SHP77 treated with DMSO at 0.1 percent for 48 hours (cell line): ENCODE measurements around the gene PSMB10.
"Not testable (repeated sequence)": the region's sequence is repeated elsewhere in the genome, so short reads cannot be mapped to it uniquely, and the experiment has no call there.

ENCODE experiments used
- DNase-seq: peaks from one replicate; lab custom pipeline; 2025; lab: John Stamatoyannopoulos, UW

PSMB10 gene

GRCh38 chr16:67924140-67924906, 12.3 kb downstream of the PSMB10 start:
- DNase-seq, result no peak

GRCh38 chr16:67923414-67924116, 13.1 kb downstream of the PSMB10 start:
- DNase-seq, result no peak

DNA sequence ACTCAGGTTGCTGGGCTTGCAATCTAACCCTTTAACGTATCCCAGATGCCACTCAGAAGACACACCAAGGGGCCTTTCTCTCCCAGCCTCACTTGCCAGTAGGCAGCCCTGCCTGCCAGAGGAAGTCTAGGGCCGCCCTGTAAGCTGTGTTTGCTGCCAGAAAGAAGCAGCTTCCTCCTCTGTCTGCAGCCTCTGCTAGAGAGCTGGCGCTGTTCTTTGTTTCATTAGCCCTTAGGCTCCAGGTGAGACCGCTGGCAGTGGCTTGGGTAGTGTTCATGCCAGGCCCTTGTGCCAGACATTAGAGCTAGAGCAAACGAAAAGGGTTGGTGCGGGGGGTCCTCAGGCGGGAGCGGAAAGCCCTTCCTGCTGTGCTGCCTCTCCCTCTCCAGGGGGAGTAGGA, 13.9 kb downstream of the PSMB10 start:
- DNase-seq, result no peak

GRCh38 chr16:67922221-67922620, 14.4 kb downstream of the PSMB10 start:
- no peak for DNase-seq

- no peak for DNase-seq
These were observed 16.9 kb downstream of the PSMB10 start for GRCh38 chr16:67919622-67920221.

DNA sequence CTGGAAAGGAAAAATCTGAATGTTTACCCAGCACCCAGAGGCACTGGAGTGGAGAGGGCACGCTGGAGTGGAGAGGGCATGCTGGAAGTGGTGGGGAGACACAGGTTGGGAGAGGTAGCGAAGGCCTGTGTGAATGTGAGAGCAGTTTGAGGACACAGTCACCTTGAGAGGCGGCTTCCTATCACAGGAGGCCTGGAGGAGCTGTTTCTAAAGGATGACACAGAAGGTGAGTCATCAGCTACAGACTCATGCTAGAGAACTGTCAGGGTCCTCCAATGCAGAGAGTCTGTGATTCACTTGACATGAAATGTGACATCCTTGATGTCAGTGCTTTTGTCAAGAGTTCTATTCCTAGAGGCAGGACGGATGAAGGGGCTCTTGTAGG, 18.8 kb downstream of the PSMB10 start:
- DNase-seq, result no peak

DNA sequence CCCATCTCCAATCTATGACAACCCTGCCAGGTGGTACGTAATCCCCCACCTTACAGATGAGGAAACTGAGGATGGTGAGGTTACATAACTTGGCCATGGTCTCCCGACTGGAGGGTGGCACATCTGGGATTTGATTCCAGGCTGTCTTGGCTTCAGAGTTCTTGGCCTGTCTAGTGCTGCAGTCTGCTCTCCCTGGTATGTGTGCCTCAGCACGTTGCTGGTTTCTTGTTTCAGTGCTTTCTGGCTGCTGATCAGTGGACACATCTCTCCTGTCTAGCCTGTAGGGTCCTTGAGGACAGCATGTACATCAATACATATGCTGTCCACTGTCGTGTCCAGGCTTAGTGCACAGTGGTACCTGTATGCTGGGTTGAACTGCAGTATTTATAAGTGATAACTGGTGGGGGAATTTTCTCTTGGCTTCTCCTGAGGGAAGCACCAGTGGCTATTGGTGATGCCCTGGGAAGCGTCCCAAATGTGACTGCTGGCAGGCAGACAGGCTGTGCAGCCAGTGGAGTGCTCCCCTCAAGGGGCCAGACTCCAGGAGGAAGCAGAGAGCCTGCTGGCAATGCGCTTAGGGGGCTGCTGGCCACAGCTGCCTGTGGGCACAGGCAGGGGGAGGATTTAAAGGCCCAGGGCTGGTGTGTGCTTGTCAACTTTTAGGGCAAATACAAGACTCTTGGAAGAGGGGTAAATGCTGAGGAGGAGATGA, 19.4 kb downstream of the PSMB10 start:
- no peak for DNase-seq

DNA sequence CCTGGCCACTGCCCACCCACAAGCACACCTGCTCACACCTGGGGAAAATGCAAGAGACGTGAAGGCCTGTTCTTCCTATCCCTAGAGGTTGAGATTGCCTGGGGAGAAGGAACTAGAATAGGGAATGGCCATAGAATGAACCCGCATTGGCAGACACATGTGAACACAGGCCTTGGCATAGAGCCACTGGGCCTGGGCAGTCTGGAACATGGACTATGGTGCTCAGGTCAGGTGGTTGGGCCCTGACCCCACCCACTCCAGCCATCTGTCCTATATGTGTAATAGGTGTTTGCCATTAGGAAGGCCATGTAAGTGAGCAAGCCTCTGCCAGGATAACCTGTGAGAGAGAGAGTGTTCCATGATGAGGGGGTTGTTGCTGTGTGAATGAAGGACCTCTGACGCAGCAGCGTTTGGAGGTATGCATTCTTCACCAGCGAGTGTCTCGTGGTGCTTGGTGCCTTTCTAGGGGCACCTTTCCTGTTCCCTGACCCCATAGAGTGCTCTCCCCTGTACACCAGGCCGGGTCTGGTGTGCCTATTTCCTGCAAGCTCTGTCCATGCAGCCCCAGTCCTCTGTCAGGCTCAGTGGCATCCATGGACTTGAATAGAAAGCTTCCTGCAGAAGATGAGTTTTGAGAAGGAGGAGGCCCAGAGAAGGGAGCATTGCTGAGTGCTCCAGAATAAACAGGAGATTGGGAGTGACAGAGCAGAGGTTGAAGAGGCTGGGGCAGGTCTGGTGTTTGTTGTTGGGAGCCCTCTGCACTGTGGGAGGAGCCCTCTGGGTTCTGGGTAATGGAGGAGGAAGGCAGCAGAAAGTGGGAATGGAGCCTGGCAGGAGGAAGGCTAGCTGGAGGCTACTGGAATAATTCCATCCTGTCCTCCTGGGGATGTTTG, 20.6 kb downstream of the PSMB10 start:
- no peak for DNase-seq

DNA sequence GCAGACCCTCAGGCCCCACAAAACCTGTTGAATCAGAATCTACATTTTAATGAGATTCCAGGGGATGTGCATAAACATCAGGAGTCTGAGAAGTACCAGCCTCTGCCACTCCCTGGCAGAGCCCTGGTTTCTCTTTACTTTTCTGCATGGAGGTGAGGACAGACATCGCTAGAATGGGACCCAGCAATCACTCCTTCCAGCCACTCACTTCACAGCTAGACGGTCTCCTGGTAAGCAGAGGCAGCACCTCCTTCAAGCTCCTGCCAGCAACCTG, 21.2 kb downstream of the PSMB10 start:
- not testable (repeated sequence) for DNase-seq

- DNase-seq, result no peak
These were observed 21.7 kb downstream of the PSMB10 start for GRCh38 chr16:67914758-67915495.

- no peak for DNase-seq
These were observed 26.5 kb downstream of the PSMB10 start for GRCh38 chr16:67910158-67910557.

- no peak for DNase-seq
These were observed 27.5 kb downstream of the PSMB10 start for GRCh38 chr16:67909056-67909742.

GRCh38 chr16:67907397-67908180, 29.1 kb downstream of the PSMB10 start:
- DNase-seq, result no peak

- DNase-seq, result no peak
These were observed 33.8 kb downstream of the PSMB10 start for GRCh38 chr16:67902831-67903230.

DNA sequence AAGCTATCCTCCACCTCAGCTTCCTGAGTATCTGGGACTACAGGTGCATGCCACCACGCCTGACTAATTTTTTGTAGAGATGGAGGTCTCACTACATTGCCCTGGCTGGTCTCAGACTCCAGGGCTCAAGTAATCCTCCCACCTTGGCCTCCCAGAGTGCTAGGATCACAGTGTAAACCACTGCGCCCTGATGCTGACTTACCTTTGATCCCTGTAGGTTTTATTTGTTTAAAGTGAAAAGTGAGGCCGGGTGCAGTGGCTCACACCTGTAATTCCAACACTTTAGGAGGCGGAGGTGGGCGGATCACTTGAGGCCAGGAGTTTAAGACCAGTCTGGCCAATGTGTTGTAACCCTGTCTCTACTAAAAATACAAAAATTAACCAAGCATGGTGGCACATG, 34.9 kb downstream of the PSMB10 start:
- DNase-seq, result no peak

GRCh38 chr16:67897231-67897630, 39.4 kb downstream of the PSMB10 start:
- no peak for DNase-seq

DNA sequence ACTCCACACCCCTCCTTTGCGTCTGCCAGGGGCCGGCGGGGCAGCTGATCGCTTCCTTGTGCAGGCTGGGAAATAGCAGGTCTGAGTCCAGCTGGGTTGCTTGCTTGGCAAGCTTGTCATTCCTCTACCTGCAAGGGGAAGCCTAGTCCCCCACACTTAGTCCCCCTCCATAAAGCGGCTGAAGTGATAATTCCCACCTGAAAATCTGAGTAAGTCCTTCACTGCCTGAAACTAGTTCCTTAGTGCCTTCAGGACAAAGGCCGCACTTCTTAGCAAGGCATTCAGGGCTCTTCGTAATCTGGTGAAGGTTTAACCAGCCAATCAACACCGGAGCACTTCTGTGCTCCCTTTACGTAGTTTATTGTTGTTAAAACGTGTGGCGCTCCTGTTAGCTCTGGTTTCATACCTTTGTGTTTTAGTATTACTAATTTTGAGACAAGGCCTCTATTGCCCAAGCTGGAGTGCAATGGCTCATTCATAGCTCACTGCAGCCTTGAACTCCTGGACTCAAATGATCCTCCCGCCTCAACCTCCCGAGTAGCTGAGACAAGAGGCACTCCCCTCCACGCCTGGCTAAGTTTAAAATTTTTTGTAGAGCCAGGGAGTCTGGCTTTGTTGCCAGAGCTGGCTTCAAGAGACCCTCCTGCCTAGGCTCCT, 42.8 kb downstream of the PSMB10 start:
- DNase-seq, result no peak

DNA sequence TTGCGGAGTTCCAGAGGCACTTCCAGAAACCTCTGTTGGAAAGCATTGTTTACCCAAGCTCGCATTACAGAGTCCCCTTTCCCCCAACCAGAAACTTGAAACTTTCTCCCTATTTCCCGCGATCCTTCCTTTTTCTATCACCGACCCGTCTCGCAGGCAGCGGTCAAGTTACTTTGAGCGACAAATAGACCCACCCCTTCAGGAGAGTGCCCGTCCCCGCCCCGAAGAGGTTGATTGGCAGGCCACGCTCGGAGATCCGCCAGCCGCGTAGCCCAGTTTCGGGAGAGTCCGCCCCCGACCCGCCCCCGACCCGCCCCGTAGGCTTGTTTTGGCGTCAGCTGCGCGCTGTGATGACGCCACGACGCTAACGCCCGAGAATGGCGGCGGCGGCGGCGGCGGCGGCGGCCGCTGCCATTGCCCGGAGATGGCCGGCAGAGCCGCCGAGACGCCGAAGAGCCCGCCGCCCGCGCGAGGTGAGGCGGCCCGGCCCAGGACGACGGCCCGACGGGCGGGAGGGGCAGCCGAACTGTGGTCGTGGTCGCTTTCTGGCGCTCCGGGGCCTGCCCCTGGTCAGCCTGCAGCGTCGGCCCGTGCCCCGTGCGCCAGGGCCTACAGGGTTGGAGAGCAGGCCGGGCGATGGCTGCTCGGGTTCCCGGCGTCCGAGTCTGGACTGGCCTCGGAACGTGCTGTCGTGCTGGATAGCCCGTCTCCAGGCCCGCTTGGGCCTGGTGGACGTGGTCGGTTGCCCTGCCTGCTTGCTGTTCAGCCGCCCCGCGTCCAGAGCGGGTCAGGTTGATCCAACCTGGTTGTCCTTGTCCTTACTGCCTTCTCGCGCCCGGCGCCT, 43.5 kb downstream of the PSMB10 start, which contains the start of gene PSKH1:
Gene PSKH1 (plus strand): TSS at position 356 of the 844 bp plus-strand sequence. CDS start 15,496 bp downstream, outside the sequence.
- peak; percentile 92 for DNase-seq
